Measurements from ENCODE around the gene ENOX1. TPM values are rescaled to one million over a fixed set of nuclear protein-coding genes. Genes with fewer than 3 reads are reported as not detected.
A peak's percentile ranks its signal among the peaks of the same experiment; 100 is the strongest.

ENOX1 gene
- total RNA-seq, 2 donors from 2014 or later: 0.14 to 11.7 TPM

DNA sequence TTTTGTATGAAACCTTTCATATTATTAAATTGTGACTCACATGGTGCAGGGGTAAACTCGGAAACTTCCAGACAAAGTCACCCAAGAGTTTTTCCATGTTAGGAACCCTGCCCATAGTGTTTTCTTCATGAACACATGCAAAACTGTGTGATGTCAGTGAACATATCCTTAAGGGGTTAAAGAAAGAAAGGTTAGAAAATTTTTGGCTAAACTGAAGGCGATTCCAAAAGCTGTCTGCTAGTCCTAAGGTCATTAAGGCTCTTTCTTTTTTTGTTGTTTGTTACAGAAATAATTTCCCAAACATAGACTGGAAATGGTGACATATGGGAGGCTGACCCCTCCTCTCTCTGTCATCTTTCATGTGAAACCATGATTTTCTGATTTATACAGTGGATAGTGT, 491.5 kb downstream of the ENOX1 start:
- ATAC-seq: no peak
- no peaks in the 10 kb centered on the region for H3K4me1 Mint-ChIP-seq (ENCODE audit: low read depth in 2 of 2)
- no peak overlapping the region for H3K27ac Mint-ChIP-seq
- H3K9me3 Mint-ChIP-seq: no peaks in the 10 kb centered on the region
- no peaks in the 10 kb centered on the region for H3K36me3 Mint-ChIP-seq
- peaks cover 21 to 30% of the 10 kb centered on the region in 2 donors for H3K27me3 Mint-ChIP-seq
- no peak for DNase-seq (ENCODE audit: low spot score)
- no peak overlapping the region for H3K4me3 Mint-ChIP-seq

GRCh38 chr13:43294412-43294811, 492.4 kb downstream of the ENOX1 start:
- Mint-ChIP-seq H3K27ac (no peak overlapping the region), H3K36me3 (no peaks in the 10 kb centered on the region), H3K9me3 (no peaks in the 10 kb centered on the region), H3K4me3 (no peak overlapping the region), H3K4me1 (ENCODE audit: low read depth in 2 of 2) (no peaks in the 10 kb centered on the region), H3K27me3 (peaks cover 21 to 28% of the 10 kb centered on the region in 2 donors)
- DNase-seq (ENCODE audit: low spot score): no peak
- ATAC-seq: no peak

DNA sequence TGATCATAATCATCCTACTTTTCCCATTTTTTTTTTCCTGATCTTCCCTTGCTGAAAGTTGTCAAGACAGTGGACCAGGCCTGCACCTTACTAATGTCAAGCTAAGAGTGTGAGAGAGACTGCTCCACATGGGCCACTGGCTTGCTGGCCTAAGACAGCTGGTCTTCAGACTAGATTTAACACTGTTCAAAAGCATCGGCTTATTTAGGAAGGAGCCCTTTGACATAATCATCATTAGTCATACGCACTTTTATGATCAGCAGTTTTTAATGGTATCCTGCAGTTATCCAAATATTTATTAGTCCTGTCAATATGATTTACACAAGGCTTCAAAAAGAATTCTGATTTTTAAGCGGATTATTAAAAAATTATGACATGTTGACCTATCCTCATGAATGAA, 492.8 kb downstream of the ENOX1 start:
- Mint-ChIP-seq H3K36me3 (no peaks in the 10 kb centered on the region), H3K4me3 (no peak overlapping the region)

DNA sequence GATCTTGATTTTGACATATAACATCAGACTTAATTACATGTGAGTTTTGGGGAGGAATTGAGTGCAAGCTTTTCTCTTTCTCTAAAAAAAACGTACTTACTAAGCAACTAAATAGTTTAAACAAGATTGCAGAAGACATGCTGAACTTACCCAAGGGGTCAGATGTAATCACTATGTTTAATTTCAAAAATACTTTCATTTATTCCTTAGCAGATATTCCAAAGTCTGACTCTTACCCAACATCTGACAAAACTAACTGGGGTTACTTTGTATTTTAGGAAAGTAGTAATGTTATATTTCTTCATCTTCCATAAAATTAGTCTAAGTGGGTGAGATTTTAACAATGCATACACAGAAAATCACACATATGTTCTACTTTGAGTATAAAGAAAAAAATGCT, 493.2 kb downstream of the ENOX1 start:
- Mint-ChIP-seq H3K36me3 (no peaks in the 10 kb centered on the region), H3K27me3 (peaks cover 15 to 27% of the 10 kb centered on the region in 2 donors), H3K4me1 (ENCODE audit: low read depth in 2 of 2) (no peaks in the 10 kb centered on the region), H3K4me3 (no peak overlapping the region), H3K27ac (no peak overlapping the region), H3K9me3 (no peaks in the 10 kb centered on the region)
- ATAC-seq (no peak), DNase-seq (ENCODE audit: low spot score) (no peak)

More for the DNA sequence above, 492.8 kb downstream of the ENOX1 start:
- DNase-seq (ENCODE audit: low spot score): no peak
- Mint-ChIP-seq H3K27ac (no peak overlapping the region), H3K27me3 (peaks cover 19 to 27% of the 10 kb centered on the region in 2 donors), H3K9me3 (no peaks in the 10 kb centered on the region), H3K4me1 (ENCODE audit: low read depth in 2 of 2) (no peaks in the 10 kb centered on the region)
- no peak for ATAC-seq

GRCh38 chr13:43293008-43293407, 493.8 kb downstream of the ENOX1 start:
- Mint-ChIP-seq H3K9me3 (no peaks in the 10 kb centered on the region), H3K4me3 (no peak overlapping the region), H3K36me3 (no peaks in the 10 kb centered on the region), H3K27ac (no peak overlapping the region), H3K27me3 (peaks cover 13 to 23% of the 10 kb centered on the region in 2 donors), H3K4me1 (ENCODE audit: low read depth in 2 of 2) (no peaks in the 10 kb centered on the region)
- ATAC-seq (peak in 1 of 2 donors; percentile 41), DNase-seq (ENCODE audit: low spot score) (no peak)

GRCh38 chr13:43291287-43292060, 495.3 kb downstream of the ENOX1 start:
- DNase-seq (ENCODE audit: low spot score) (no peak), ATAC-seq (no peak)
- H3K4me1 Mint-ChIP-seq (ENCODE audit: low read depth in 2 of 2): no peaks in the 10 kb centered on the region
- H3K36me3 Mint-ChIP-seq: no peaks in the 10 kb centered on the region
- H3K4me3 Mint-ChIP-seq: no peak overlapping the region
- no peak overlapping the region for H3K27ac Mint-ChIP-seq
- H3K27me3 Mint-ChIP-seq: peaks cover 7 to 16% of the 10 kb centered on the region in 2 donors
- no peaks in the 10 kb centered on the region for H3K9me3 Mint-ChIP-seq

GRCh38 chr13:43289470-43290255, 497.1 kb downstream of the ENOX1 start:
- ATAC-seq (no peak), DNase-seq (ENCODE audit: low spot score) (no peak)
- H3K36me3 Mint-ChIP-seq: no peaks in the 10 kb centered on the region
- no peak overlapping the region for H3K4me3 Mint-ChIP-seq
- no peak overlapping the region for H3K27ac Mint-ChIP-seq
- peaks cover 10 to 22% of the 10 kb centered on the region in 2 donors for H3K27me3 Mint-ChIP-seq
- H3K4me1 Mint-ChIP-seq (ENCODE audit: low read depth in 2 of 2): no peaks in the 10 kb centered on the region
- H3K9me3 Mint-ChIP-seq: no peaks in the 10 kb centered on the region

- no peak for DNase-seq (ENCODE audit: low spot score)
- no peaks in the 10 kb centered on the region for H3K36me3 Mint-ChIP-seq
- no peak overlapping the region for H3K27ac Mint-ChIP-seq
- H3K4me3 Mint-ChIP-seq: no peak overlapping the region
- no peaks in the 10 kb centered on the region for H3K4me1 Mint-ChIP-seq (ENCODE audit: low read depth in 2 of 2)
- no peaks in the 10 kb centered on the region for H3K9me3 Mint-ChIP-seq
- no peak for ATAC-seq
- H3K27me3 Mint-ChIP-seq: peaks cover 15 to 30% of the 10 kb centered on the region in 2 donors
These were observed 500.0 kb downstream of the ENOX1 start for GRCh38 chr13:43286751-43287150.

DNA sequence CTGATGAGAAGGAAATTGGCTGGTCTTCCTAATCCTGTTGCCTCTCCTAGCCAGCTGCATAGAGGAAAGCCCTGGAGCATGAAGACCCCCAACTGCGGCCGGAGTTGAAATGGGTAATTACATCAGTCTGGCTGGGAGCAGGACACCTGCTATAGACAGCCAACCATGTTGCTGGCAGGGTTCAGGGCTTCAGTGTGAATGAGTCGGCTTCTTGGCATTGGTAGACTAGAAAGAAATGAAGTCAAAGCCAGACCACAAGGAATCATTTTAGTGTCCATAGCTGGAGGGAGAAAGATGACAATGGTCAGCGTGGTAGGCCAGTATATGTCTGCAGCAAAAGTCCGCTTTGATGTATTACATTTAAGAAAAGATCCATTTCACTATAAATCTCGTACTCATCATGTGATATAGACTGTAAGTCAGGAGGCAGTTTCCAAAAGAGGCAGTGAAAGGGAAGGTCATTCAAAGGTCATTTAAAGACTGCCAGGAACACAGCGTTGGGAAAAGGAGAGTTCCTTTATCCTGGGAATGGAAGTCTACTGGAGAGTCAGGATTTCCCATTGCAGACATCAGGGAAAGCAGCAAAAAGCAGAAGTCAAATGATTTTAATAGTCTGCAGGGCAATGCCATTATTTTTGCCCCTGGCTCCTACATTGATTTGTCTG, 500.7 kb downstream of the ENOX1 start:
- H3K27ac Mint-ChIP-seq: no peak overlapping the region
- no peaks in the 10 kb centered on the region for H3K4me1 Mint-ChIP-seq (ENCODE audit: low read depth in 2 of 2)
- ATAC-seq (no peak), DNase-seq (ENCODE audit: low spot score) (no peak)
- H3K4me3 Mint-ChIP-seq: no peak overlapping the region
- peaks cover 15 to 30% of the 10 kb centered on the region in 2 donors for H3K27me3 Mint-ChIP-seq
- H3K9me3 Mint-ChIP-seq: no peaks in the 10 kb centered on the region
- no peaks in the 10 kb centered on the region for H3K36me3 Mint-ChIP-seq

DNA sequence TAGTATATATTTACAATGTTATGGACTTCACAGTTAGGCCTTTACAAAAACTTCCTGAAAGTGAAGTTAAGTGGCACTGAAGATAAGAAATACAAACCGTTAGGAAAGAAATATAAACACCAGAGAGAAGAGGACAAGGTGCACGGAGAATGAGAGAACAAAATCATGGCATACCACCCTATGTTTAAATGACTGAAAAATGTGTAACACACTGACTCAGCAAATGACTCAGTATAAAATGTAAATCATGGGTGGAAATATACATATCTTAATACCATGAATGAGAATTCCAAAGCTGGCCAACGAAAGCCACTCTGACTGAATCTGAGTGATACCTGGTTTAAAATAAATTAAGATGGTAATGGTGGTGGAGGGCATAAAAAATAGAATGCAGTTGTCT, 502.6 kb downstream of the ENOX1 start:
- no peak for ATAC-seq
- DNase-seq (ENCODE audit: low spot score): no peak
- H3K4me1 Mint-ChIP-seq (ENCODE audit: low read depth in 2 of 2): no peaks in the 10 kb centered on the region
- no peaks in the 10 kb centered on the region for H3K36me3 Mint-ChIP-seq
- no peak overlapping the region for H3K4me3 Mint-ChIP-seq
- H3K27ac Mint-ChIP-seq: no peak overlapping the region
- H3K27me3 Mint-ChIP-seq: peaks cover 11 to 22% of the 10 kb centered on the region in 2 donors
- no peaks in the 10 kb centered on the region for H3K9me3 Mint-ChIP-seq

DNA sequence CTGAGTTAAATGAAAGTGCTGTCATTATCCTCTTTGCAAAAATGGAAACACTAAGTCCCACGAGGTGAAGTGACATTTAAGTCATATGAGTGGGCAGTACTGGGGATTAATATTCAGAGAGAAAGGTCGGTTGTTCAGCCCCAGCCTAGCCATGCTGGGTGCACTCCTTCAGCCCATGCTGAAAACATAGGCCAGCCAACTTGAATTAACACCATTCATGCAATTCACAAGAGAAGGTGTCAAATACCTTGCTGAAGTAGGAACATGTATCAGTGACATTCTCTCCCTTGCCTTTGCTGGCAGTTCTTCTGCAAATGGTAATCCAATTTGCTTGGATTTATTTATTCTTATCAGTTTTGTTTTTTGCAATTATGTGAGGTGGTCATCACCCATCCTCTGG, 507.1 kb downstream of the ENOX1 start:
- H3K27me3 Mint-ChIP-seq: peaks cover 5 to 8% of the 10 kb centered on the region in 2 donors
- DNase-seq (ENCODE audit: low spot score): no peak
- H3K36me3 Mint-ChIP-seq: no peaks in the 10 kb centered on the region
- no peak for ATAC-seq
- no peaks in the 10 kb centered on the region for H3K9me3 Mint-ChIP-seq
- H3K27ac Mint-ChIP-seq: no peak overlapping the region
- no peak overlapping the region for H3K4me3 Mint-ChIP-seq
- no peaks in the 10 kb centered on the region for H3K4me1 Mint-ChIP-seq (ENCODE audit: low read depth in 2 of 2)

DNA sequence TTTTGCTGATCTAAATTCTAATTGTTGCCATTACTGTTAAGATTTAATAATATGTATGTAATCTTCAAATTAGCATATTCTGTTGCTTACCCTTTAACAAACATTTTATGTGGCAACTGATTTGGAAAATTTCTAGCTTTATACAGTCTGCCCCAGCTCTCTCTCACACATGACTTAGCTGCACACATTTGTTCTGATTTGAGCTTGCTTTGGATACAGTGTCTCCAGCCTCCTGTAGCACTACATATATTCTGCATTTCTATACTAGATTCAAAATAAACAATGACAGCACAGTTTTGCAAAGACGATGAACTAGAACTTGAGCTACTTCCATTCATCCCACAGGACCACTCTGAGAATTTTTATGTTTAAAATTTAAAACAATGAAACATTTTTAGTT, 508.6 kb downstream of the ENOX1 start:
- no peaks in the 10 kb centered on the region for H3K36me3 Mint-ChIP-seq
- peaks cover 3 to 9% of the 10 kb centered on the region in 2 donors for H3K27me3 Mint-ChIP-seq
- no peak overlapping the region for H3K4me3 Mint-ChIP-seq
- H3K27ac Mint-ChIP-seq: no peak overlapping the region
- DNase-seq (ENCODE audit: low spot score): no peak
- H3K4me1 Mint-ChIP-seq (ENCODE audit: low read depth in 2 of 2): no peaks in the 10 kb centered on the region
- ATAC-seq: no peak
- H3K9me3 Mint-ChIP-seq: no peaks in the 10 kb centered on the region

GRCh38 chr13:43277142-43277541, 509.6 kb downstream of the ENOX1 start:
- H3K9me3 Mint-ChIP-seq: no peaks in the 10 kb centered on the region
- H3K36me3 Mint-ChIP-seq: no peaks in the 10 kb centered on the region
- H3K27ac Mint-ChIP-seq: no peak overlapping the region
- peaks cover 0 to 4% of the 10 kb centered on the region in 2 donors for H3K4me1 Mint-ChIP-seq (ENCODE audit: low read depth in 2 of 2)
- H3K27me3 Mint-ChIP-seq: peaks cover 7 to 14% of the 10 kb centered on the region in 2 donors
- DNase-seq (ENCODE audit: low spot score) (no peak), ATAC-seq (peak in 1 of 2 donors; percentile 25)
- H3K4me3 Mint-ChIP-seq: no peak overlapping the region

DNA sequence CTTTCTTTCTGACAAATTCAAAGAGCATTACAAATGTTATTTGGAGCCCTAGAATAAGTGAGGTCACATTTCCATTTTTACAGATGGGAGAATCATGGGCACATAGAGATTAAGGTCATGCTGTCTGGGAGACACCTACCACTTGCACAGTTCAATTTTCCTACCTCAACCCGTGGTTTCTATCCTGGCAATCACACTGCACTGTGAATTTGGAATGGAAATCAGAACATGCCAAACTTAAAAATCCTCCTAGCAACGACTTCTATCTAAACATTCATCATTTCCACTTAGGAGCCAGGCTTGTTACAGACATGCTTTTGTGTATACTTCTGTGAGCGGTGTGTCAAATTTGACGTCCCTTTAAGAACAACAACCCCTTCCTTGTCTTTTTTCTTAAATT, 511.9 kb downstream of the ENOX1 start:
- no peaks in the 10 kb centered on the region for H3K36me3 Mint-ChIP-seq
- no peak overlapping the region for H3K4me3 Mint-ChIP-seq
- H3K9me3 Mint-ChIP-seq: no peaks in the 10 kb centered on the region
- no peak for ATAC-seq
- peaks cover 0 to 4% of the 10 kb centered on the region in 2 donors for H3K4me1 Mint-ChIP-seq (ENCODE audit: low read depth in 2 of 2)
- no peak for DNase-seq (ENCODE audit: low spot score)
- H3K27ac Mint-ChIP-seq: no peak overlapping the region
- peaks cover 9 to 14% of the 10 kb centered on the region in 2 donors for H3K27me3 Mint-ChIP-seq

Measured in natural killer cell treated with Interleukin-12 subunit alpha and Interleukin-12 subunit beta and Interleukin-15 and Interleukin-18, amount 100 ng/mL, for 72 hours (primary cell).